Hematopoietic multipotent progenitor cell treated with erythropoietin and hydrocortisone succinate and interleukin-3 and kit ligand, for 17 days (in vitro differentiated cells): ENCODE measurements around the gene C1QTNF5.

ENCODE experiments used
- DNase-seq: peaks from one replicate; pipeline ENCODE4 v3.0.0-alpha.2; 2015; ENCODE audit warnings: low spot score

Gene C1QTNF5

DNA sequence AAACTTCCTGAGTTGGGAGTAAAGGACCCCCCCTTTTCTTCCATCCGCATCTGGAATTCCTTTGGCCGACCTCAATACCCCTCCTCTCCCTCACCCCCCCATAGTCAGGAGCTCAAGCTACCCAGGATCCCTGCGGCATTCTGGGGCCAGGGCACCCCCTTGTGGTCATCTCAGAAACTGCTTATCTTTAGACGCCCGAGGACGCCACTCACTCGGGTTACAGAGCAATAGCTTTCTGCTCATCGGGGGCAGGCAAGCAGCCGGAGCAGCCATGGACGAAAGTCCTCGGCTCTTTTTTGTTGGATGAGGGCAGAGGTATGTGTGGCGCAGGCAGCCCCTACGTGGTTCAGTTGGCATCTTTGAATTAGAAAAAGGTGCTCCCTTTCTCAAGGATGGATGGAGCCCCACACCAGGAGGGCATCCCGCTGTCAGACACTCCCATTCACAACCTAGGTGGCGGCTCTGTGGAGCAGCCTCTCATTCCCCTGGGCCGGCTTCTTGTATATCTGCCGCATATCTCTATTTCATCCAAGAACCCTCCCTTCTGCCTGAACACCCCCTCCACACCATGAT lies 2.3 kb downstream of the C1QTNF5 start:
- peak; percentile 79 for DNase-seq

- no peak for DNase-seq
These were observed 2.9 kb downstream of the C1QTNF5 start for GRCh38 chr11:119337581-119338317.

DNA sequence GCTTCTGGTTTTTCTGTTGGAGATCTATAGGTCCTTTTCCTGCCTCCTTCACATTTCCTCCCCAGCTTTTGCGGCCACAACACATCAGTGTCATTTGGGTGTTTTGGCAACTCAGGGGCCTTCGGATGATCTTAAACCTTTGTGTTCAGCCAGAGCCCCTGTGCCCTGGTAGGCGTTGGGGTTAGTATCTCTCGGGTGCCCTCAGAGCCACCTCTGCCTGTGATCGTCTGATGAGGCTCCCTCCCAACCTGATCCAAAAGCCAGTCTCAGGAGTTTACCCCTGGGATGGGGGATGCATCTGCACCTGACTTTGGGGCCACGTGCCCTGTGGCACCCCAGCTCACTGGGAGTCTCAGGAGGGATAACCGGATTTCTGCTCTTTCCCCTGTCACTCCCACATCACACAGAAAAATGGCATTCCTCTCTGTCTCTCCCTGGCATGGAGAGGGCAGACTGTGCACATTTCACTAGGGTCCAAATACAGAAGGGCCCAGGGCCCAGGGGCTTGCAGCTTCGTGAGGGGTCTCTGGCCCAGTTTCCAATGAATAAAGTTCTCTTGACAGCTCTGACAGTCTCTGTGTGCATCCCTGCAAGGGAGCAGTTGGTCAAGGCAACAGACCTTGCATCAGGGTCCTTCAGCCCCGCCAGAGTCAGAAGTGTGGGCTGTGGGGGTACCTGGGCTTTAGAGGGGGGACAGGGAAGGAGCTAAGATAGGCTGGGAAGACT lies 3.8 kb downstream of the C1QTNF5 start:
- no peak for DNase-seq

DNA sequence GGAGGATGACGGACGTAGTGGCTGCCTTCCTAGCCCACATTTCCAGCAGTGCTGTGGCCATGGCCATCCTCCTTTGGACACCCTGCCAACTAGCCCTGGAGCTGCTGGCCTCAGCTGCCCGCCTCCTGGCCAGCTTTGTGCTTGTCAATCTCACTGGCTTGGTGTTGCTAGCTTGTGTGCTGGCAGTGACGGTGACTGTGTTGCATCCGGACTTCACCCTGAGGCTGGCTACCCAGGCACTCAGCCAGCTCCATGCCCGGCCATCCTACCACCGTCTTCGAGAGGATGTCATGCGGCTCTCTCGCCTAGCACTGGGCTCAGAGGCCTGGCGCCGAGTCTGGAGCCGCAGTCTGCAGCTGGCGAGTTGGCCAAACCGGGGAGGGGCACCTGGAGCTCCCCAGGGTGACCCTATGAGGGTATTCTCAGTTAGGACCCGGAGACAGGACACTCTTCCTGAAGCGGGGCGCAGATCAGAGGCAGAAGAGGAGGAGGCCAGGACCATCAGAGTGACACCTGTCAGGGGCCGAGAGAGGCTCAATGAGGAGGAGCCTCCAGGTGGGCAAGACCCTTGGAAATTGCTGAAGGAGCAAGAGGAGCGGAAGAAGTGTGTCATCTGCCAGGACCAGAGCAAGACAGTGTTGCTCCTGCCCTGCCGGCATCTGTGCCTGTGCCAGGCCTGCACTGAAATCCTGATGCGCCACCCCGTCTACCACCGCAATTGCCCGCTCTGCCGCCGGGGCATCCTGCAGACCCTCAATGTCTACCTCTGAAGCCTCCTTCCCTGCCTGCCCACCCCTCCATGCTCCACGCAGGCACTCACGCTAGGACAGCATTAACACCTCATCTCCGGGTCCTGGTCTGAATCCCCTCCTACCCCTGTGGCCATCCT lies 4.8 kb downstream of the C1QTNF5 start:
- no peak for DNase-seq

DNA sequence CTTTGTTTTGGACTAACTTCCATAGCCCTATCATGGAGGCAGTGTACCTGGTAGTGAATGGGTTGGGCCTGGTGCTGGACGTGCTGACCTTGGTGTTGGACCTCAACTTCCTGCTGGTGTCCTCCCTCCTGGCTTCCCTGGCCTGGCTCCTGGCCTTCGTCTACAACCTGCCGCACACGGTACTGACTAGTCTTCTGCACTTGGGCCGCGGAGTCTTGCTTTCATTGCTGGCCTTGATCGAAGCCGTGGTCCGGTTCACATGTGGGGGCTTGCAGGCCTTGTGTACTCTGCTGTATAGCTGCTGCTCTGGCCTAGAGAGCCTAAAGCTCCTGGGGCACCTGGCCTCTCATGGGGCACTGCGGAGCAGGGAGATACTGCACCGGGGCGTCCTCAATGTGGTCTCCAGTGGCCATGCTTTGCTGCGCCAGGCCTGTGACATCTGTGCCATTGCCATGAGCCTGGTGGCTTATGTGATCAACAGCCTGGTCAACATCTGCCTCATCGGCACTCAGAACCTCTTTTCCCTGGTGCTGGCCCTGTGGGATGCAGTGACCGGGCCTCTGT lies 5.5 kb downstream of the C1QTNF5 start:
- DNase-seq: no peak

DNA sequence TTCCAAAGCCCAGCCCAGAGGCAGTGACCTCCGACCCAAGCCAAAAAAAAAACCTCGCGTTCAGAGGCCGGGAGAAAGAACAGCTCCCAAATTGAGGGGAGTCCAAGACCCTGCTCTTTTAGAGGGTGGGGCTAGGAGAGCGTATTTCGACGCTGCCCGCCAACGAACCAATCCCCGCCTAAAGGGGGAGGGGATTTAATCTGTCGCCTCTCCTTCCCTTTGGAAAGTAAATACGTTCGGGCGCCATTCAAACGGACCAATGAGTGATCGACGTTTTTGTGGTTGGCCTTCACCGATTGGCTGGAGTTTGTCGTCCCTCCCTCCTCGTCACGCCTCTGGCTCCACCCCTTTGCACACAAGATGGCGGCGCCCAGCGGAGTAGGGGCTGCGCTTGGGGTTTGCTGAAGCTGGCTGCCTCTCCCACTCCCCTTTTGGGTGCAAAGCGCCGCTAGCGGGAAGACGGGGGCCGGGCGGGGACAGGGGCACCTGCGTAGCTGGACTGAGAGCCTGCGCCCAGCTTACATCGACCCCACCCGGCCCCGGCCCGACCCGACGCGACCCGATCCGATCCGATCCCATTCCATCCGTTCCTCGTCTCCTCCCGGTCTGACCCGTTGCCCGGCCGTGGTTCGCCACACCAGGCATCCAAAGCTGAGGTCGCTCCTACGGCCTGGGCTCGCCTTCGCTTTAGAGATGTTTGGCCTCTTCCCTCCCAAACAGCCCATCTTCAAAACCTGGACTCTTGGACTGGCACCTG lies 6.3 kb downstream of the C1QTNF5 start, which contains the start of gene RNF26:
Gene RNF26 (plus strand): TSS at position 354 of the 757 bp plus-strand sequence. CDS start 596 bp downstream, outside the sequence.
- peak; percentile 97 for DNase-seq

DNA sequence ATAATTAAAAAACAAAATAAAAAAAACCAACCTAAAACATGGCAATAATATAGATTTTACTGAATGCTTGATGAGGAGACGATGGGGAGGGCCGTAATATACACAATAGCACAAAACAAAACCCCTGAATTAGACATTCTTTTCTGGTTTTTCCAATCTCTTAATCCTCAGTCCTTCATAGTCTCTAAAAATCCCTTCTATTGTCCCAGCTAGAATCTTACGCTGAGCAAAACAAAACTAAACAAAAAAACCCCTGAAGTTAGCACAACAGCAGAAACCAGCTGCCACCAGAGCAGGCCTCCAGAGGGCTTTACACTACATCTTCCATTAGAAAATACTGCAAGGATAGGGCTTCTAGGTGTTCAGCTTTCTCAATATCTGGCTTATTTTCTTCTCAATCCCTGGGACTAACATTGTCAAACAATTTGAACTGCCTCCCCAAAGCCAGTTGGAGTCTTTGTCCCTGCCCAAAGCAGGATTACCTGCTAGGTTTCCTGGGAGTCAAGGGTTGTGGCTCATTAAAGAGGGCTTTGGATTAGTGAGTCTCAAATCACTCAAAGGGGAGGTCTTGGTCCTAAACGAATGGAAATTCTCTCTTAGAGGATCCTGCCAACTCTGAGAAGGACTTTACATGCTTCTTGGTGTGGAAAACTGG lies 8.4 kb downstream of the C1QTNF5 start:
- DNase-seq: no peak

GRCh38 chr11:119330237-119330636 lies 10.4 kb downstream of the C1QTNF5 start:
- DNase-seq: no peak

DNA sequence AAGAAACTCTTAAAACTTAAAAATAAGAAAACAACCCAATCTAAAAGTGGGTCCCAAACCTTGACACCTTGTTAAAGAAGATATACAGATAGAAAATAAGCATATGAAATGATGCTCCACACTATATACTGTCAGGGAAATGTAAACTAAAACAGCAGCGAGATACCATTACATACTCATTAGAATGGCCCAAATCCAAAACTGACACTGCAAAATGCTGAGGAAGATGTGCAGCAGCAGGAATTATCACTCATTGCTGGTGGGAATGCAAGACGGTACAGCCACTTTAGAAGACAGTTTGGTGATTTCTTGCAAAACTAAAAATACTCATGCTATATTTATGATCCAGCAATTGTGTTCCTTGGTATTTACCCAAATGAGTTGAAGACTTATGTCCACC lies 11.4 kb downstream of the C1QTNF5 start:
- DNase-seq: no peak

- no peak for DNase-seq
These were observed 16.5 kb downstream of the C1QTNF5 start for GRCh38 chr11:119324189-119324588.

- peak; percentile 73 for DNase-seq
These were observed 17.1 kb downstream of the C1QTNF5 start for GRCh38 chr11:119323532-119324033.

DNA sequence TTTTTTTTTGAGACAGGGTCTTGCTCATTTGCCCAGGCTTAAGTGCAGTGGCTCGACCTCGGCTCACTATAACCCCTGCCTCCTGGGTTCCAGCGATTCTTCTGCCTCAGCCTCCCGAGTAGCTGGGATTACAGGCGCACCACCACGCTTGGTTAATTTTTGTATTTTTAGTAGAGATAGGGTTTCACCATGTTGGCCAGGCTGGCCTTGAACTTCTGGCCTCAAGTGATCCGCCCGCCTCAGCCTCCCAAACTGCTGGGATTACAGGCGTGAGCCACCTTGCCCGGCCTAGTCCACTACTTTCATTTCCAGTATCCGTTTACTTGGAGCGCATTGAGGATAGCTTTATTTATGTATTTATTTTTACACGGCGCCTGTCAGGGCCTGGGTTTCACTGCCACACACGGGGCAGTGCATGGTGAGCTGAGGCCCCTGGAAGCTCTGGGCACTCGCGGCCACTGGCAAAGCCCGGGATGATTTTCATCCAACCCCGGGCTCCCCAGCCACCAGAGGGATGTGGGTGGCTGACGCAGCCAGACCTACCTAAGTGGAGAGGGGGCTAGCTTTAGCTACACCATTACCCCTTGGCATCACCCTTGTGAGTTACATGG lies 17.7 kb downstream of the C1QTNF5 start:
- DNase-seq: no peak

- no peak for DNase-seq
These were observed 18.3 kb downstream of the C1QTNF5 start for GRCh38 chr11:119322360-119322739.

- no peak for DNase-seq
These were observed 19.7 kb downstream of the C1QTNF5 start for GRCh38 chr11:119320776-119321524.

- DNase-seq: no peak
These were observed 20.4 kb downstream of the C1QTNF5 start for GRCh38 chr11:119320240-119320775.

GRCh38 chr11:119319700-119320239 lies 20.9 kb downstream of the C1QTNF5 start:
- no peak for DNase-seq

DNA sequence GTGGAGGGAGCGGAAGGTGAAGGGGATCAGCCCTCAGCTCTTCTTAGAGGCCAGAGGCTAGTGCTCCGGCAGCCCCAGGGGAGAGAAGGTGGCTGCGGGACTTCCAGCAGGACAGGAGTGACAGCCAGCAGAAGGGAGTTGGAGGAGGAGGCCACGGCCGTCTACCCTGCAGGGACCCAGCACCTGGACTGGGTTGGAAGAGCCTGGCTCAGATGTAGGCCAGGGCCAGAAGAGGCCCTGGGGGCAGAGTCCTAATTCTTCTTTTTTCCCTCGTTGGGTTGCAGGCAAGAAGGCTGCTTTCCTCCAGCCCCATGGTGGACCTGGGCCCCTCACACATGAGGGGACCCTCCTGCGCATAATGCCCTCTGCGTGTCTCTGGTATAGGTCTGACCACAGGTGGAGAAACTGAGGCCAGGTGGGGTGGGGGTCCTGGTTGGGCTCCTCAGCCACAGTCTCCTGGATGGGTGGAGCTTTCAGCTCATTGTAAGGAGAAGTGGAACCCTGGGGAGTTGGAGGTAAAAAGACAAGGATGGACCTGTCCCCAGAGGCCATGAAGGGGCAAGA lies 21.5 kb downstream of the C1QTNF5 start:
- DNase-seq: no peak
